HG02588 (cell line): ENCODE measurements around the gene MOSPD3.
"Not testable (repeated sequence)": the region's sequence is repeated elsewhere in the genome, so short reads cannot be mapped to it uniquely, and the experiment has no call there.

Source experiments
- ATAC-seq: cut with Tn5 transposase; IDR thresholded peaks from one replicate; pipeline ENCODE4 v1.9.1; 2021; ENCODE audit warnings: mild to moderate bottlenecking, moderate library complexity; ENCODE audit not compliant: unreplicated experiment

MOSPD3 gene

DNA sequence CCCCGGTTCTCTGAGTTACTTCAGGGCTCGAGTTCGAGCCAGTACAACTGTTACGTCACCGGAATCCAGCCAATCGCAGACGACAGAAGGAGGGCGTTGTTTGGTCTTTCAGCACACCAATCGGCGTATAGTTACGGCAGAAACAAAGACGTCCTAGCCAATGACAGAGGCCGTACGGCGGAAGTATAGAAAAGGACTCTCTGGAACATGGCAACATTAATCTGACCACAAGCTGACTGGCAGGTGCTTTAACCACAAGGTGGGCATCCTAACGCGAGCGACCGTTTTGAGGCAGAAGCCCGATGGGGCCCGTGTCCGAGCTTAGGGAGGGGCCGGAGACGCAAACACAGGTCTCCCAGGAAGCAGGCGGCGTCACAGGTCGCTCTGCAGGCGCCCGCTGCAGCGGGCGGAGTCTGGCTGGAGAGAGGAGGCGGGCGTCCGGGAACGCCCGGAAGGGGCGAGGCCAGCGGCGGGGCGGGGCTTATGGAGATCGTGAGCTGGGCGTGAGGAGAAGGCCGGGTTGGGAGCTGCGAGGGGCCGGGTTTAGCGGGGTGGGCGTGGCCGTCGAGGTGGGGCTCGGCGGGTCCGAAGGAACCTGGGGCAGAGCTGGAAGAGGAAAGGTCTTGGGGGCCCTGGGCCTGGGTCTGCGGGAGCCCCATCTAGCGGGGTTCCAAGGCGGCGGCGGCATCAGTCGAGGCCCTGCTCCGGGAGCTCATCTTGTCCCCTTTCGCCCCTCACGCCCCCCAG is at the start of gene MOSPD3:
Gene MOSPD3, plus strand, starts transcription at position 558 of the 747 bp plus-strand sequence. CDS start 252 bp downstream, outside the sequence.
- ATAC-seq: peak; percentile 87

DNA sequence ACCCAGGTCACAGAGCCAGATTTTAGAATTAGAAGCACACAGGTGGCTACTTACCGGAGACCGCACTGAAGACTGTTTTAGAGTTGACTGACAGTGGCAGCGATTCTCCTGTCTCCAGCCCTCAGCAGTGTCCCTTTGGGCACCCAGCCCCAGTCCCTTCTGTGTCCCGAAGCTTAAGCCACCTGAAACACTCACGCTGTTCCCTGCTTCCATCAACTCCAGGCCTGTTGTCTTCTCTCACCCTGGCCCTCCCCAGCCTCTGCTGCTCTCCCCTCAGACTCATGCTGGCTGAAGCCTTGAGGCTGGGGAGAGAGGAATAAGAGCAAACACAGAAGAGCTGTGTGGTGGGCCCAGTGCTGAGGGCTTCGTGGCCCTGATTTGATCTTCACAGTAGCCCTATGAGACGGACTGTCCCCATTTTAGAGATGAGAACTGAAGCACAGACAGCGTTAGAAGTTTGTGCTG is 49.2 kb upstream of the MOSPD3 start:
- no peak for ATAC-seq

DNA sequence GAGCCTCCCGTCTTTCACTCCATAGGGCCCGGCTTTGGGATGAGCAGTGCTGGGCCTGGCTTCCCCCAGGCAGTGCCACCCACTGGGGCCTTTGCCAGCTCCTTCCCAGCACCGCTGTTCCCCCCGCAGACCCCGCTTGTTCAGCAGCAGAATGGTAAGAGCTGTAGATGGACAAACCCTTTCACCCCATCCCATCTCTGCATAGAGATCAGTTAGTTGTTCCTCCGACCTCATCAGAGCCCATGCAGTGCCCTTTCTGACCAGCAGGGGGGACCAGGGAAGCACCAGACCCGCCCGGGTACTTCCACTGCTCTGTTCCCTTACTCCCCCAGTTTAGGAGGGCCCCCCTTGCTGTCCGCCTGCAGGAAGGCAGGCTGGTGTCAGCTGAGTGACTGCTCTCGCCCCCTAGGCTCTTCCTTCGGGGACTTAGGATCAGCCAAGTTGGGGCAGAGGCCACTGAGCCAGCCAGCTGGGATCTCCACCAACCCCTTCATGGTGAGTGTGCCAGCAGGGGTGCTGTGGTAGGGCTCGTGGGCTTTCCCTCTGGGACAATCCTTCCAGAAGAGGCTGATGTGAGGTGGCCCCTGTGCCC is 48.4 kb upstream of the MOSPD3 start:
- ATAC-seq: peak; percentile 45

DNA sequence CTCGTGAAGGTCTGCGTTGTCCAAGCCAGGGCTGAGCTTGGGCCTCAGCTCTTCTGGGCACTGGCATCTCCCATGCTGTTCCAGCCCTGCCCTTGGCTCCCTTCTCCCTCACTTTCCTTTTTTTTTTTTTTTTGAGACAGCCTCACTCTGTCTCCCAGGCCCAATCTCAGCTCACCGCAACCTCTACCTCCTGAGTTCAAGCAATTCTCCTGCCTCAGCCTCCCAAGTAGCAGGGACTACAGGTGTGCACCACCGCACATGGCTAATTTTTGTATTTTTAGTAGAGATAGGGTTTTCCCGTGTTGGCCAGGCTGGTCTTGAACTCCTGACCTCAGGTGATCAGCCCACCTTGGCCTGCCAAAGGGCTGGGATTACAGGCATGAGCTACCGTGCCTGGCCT is 47.9 kb upstream of the MOSPD3 start:
- ATAC-seq: not testable (repeated sequence)

GRCh38 chr7:100565133-100565571 is 47.2 kb upstream of the MOSPD3 start:
- no peak for ATAC-seq

- ATAC-seq: no peak
These were observed 46.3 kb upstream of the MOSPD3 start for GRCh38 chr7:100566018-100566531.

GRCh38 chr7:100567031-100567730 is 45.2 kb upstream of the MOSPD3 start:
- ATAC-seq: no peak

- ATAC-seq: no peak
These were observed 44.6 kb upstream of the MOSPD3 start for GRCh38 chr7:100567751-100568175.

GRCh38 chr7:100568176-100568895 is 44.0 kb upstream of the MOSPD3 start:
- no peak for ATAC-seq

DNA sequence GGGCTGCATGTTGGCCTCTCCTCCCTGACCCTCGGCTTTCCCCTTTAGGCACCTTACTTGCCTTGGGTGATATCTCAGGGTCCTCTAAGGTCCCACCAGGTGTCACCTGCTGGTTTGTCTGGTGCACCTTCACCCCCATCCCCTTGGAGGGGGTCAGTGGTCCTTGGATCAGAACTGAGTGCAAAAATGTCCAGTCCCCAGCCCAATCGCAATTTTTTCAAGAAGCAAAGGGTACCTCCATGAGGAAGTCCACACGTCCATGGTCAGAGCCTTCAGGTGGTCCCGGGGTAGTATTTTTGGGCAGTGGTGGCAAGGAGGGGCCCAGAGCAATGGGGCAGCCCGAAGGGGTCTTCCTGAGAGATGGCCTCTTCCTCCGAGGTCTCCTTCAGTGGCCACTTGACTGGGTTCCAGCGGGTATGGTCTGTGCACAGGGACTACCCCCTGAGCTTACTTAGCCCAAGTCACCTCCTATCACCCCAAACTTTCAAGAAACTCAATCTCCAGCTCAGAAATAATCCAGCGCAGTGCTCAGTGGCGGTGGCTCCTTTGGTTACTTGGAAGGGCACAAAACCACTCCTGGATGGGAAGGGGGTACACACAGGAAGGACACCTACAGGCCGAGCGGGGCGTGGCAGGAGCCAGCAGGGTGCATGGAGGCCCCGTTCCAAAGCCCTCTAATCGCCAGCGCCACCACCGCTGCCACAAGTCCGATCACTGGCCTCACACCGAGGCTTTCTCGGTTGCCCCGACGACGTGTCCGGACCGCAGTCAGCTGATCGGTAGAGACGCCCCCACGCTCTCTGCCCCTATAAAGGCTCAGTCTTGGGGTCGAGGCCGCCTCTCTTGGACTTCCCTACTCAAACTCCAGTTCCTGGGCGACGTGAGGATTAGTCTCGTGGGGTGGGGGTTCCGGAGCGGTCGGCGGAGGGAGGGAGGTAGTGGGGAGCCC is 43.2 kb upstream of the MOSPD3 start:
- peak; percentile 43 for ATAC-seq

DNA sequence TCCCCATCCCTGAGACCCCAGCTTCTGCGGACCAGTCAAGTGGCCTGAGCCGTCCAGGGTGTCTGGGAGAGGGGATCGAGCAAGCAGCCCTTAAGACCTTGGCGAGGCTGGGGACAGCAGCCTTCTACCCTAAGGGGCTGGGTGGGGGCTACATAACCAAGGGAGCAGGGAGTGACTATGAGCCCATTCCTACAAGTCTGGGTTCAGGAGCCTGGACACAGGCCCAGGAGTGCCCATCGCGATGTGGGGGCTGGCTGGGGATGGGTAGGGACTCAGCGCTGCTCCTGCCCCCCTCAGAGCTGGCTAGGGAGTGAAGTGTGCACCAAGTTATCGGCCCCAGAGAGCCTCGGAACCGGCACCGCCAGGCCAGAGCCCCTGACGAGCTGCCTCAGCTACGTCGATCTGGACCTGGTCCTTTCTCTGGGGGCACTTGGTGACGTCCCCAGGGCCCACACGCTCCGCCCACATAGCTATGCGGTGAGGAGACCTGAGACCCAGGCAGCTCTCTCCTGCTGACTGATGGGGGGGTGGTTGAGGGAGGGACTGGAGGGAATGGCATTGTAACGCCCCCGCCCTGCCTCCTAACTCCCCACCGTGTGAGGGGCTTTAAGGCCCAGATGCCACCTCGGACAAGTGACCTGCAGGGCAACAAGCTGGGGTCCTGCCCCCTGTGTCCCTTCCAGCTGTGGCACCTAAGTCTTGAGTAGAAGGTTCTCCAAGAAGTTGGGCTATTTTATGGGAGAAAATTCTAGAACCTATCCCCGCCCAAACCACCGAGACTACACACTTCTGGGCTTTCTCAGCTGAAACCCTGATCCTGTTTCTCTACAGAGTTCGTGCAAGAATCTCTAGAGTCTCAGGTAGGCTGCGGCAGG is 41.1 kb upstream of the MOSPD3 start:
- no peak for ATAC-seq

GRCh38 chr7:100571829-100572116 is 40.6 kb upstream of the MOSPD3 start:
- no peak for ATAC-seq

GRCh38 chr7:100572281-100572948 is 39.9 kb upstream of the MOSPD3 start:
- ATAC-seq: no peak

DNA sequence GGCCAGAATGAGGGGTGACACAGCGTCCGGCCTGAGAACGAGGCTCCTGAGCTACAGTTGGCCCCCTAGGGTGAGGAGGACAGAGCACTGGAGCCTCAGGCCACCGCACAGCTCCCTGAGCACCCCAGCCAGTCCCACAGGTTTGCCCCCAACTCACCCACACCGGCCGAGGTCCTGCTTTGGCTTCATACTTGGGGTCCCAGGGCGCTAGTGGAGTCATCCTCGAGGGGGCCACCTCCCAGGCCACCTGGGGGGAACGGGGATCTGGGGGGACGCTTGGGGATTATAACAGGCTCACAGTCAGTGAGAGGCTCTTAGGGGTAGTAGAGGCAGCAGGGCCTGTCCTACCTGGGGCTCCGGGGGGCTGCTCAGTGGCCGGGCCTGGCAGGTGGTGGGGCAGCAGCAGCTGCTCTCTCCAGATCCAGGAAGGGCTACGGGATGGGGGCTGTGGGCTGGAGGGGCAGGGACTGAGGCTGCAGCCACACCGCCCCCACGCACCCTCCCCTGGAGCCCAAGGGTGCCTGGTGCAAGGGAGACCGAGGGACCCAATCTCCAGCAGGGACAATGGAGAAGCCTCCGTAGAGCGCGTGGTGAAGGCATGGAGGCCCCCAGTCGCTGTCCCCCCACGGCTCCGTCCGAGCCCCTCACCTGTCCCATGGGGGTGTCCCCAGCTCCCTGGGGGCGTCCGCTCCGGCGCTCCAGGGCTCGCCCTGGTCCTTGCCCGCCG is 39.2 kb upstream of the MOSPD3 start:
- no peak for ATAC-seq

GRCh38 chr7:100573691-100574361 is 38.5 kb upstream of the MOSPD3 start, which contains the start of gene SAP25:
Gene SAP25, minus strand, starts transcription at chr7:100573900. Its CDS starts 158 bp downstream, at chr7:100573742.
- ATAC-seq: no peak

- ATAC-seq: no peak
These were observed 37.8 kb upstream of the MOSPD3 start for GRCh38 chr7:100574362-100575205.
